HG03095 (cell line): ENCODE results near the gene PARP16.

Experiments
- ATAC-seq: cut with Tn5 transposase; IDR thresholded peaks from one replicate; pipeline ENCODE4 v1.9.1; 2021; ENCODE audit warnings: moderate library complexity; ENCODE audit not compliant: unreplicated experiment

The PARP16 gene

DNA sequence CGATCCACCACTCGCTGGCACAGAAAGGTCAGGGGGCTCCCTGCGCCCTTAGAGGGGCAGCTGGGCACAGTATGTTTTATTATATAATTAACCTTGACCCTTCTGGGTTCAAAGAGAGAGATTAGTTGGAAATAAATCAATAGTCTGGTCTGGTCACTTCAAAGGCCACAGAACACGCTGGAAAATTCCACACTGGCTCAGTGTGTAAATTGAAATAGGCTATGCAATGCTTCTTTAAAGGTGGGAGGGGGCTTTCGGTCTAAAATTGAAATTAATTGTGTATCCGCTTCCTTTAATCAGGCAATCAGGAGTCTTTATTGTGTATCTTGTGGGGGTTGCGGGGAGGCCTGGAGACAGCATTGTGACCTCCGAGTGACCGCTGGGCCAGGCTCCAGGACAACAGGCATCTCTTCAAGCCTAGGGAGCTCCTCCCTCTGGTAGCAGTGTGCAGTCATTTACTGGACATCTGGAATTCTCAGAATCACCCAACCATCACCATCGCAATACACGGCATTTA, 25.8 kb upstream of the PARP16 start:
- no peak for ATAC-seq

GRCh38 chr15:65311760-65312159, 25.1 kb upstream of the PARP16 start:
- ATAC-seq: no peak

DNA sequence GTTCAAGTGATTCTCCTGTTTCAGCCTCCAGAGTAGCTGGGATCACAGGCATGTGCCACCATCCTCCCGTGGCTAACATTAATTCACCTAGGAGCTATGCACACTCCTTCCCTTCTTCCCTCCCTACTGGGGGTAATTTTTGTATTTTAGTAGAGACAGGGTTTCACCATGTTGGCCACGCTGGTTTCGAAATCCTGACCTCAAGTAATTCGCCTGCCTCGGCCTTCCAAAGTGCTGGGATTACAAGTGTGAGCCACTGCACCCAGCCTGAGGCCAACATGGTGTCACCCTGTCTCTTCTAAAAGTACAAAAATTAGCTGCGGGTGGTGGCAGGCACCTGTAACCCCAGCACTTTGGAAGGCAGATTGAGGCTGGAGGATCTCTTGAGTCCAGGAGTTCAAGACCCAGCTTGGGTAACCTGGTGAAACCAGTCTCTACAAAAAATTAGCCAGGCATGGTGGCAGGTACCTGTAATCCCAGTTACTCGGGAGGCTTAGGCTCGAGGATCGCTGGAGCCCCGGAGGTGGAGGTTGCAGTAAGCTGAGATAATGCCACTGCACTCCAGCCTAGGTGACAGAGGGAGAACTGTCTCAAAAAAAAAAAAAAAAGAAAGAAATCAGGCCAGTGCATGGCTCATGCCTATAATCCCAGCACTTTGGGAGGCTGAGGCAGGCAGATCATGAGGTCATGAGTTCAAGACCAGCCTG, 23.9 kb upstream of the PARP16 start:
- ATAC-seq: no peak

DNA sequence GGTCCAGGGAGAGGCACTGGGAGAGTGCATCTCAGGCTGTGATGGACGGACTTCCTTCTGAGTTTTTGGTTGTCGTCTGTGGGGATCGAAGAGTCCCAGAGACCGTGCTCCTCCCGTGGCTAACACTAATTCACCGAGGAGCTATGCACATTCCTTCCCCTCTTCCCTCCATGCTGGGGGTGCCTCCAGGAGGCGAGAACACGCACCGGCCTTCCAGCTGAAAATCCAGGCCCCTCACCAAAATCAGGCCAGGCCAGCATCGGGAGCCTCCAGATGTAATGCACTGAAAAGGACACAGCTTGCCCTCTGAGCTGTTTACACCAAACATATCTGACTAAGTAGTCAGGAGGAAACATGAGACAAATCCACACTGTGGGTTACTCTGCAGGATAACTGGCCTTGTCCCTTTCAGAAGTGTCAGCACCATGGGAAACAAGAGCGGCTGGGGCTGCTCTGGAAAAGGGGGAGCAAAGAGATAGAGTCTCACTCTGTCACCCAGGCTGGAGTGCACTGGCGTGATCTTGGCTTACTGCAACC, 23.3 kb upstream of the PARP16 start:
- ATAC-seq: no peak

DNA sequence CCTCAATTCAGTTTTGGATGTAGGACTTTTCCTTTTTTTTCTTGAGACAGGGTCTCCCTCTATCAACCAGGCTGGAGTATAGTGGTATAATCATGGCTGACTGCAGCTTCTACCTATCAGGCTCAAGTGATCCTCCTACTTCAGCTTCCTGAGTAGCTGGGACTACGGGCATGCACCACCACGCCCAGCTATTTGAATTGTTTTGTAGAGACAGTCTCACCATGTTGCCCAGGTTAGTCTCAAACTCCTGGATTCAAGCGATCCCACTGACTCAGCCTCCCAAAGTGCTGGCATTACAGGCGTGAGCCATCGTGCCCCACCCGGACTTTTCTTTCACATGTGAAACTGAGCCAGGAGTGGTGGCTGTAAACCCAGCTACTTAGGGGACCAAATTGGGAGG, 21.3 kb upstream of the PARP16 start:
- ATAC-seq: no peak

DNA sequence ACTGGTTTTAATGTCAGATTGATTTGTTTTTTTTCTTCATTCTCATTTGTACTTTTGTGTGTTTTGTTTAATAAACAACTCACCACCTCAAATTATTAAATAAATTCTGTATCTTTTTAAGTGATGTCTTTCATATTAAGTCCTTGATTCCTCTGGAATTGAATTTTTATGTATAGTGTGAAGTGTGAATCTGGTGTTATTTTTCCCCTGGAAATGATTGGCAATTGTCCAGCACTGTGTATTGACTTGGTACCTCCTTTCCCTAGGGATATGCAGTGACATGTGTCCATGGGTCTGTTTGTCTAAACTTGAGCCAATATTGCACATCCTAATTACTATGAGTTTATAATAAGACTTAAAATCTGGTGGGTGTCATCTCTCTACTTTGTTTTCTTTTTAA, 19.9 kb upstream of the PARP16 start:
- ATAC-seq: no peak

DNA sequence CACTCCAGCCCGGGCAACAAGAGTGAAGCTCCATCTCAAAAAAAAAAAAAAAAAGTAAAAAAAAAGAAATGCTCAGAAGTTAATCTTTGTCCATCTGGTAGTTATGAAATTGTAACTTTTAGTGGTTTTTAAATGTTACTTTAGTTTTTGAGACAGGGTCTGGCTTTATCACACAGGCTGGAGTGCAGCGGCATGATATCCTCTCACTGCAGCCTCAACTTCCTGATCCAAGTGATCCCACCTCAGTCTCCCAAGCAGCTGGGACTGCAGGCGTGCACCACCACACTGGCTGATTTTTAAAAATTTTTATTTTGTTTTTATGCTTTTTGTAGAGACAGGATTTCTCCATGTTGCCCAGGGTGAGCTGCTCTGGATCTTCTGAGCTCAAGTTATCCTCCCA, 19.1 kb upstream of the PARP16 start:
- ATAC-seq: no peak

DNA sequence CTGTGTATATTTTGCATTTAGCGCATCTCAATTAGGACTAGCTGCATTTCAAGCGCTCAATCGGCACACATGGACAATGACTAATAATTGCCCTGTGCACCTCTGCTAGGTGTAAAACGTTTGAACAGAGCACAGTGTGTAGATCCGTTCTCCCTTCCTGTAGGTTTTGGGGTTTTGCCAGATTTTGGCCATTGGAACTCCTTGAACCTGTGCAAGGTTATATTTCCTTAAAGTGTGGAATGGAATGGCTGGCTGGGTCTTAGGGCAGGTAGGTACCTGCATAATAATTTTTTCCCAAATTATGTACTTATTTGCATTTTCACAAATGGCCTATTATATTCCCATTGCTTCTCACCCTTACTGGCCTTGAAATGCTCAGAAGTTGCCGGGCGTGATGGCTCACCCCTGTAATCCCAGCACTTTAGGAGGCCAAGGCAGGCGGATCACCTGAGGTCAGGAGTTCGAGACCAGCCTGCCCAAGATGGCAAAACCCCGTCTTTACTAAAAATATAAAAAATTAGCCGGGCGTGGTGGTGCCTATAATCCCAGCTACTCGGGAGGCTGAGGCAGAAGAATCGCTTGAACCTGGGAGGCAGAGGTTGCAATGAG, 18.6 kb upstream of the PARP16 start:
- ATAC-seq: peak; percentile 28

DNA sequence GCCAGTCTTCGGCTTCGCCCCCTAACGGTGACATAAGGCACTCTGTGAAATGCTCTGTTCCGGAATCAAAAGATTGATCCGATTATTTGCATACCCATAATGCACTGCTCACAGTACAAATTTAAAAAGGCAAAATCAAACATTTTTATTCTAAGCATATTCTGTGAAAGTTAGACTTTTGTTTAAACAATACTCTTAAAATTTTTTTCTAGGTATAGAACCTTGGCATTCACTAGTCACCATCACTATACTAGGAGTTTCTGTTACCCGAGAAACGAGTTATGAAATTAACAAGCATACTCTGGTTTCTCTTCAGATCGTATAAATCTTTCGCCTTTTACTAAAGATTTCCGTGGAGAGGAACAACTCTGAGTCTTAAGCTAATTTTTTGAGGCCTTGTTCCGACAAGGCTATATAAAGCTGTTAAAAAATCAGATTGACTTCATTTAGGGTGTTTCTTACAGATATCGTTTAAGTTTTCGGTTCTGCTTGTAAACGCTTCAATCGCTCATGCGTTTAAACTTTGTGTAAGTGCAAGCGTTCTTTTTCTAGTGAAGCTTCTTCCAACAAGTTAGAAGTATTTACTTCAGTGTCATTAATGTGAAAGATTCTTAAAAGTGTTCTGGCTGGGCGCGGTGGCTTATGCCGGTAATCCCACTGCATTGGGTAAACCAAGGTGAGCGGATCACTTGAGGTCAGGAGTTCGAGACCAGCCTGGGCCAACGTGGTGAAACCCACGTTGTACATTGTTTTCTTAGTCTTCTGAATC, 17.9 kb upstream of the PARP16 start, which contains the start of gene RNU5B-1:
TSS of gene RNU5B-1 (plus strand) at position 297 of the 769 bp plus-strand sequence.
- ATAC-seq: peak; percentile 59

- peak; percentile 6 for ATAC-seq
Measured at GRCh38 chr15:65303687-65304380, 17.2 kb upstream of the PARP16 start.

- ATAC-seq: no peak
Measured at GRCh38 chr15:65302061-65302460, 15.4 kb upstream of the PARP16 start.

- no peak for ATAC-seq
Measured at GRCh38 chr15:65300924-65301441, 14.3 kb upstream of the PARP16 start.

GRCh38 chr15:65298731-65299130, 12.0 kb upstream of the PARP16 start:
- ATAC-seq: no peak

- no peak for ATAC-seq
Measured at GRCh38 chr15:65292938-65293518, 6.3 kb upstream of the PARP16 start.

GRCh38 chr15:65290228-65290627, 3.5 kb upstream of the PARP16 start:
- ATAC-seq: no peak

- ATAC-seq: no peak
Measured at GRCh38 chr15:65289261-65289854, 2.7 kb upstream of the PARP16 start.

- ATAC-seq: no peak
Measured at GRCh38 chr15:65287520-65287855, 805 bp upstream of the PARP16 start.

DNA sequence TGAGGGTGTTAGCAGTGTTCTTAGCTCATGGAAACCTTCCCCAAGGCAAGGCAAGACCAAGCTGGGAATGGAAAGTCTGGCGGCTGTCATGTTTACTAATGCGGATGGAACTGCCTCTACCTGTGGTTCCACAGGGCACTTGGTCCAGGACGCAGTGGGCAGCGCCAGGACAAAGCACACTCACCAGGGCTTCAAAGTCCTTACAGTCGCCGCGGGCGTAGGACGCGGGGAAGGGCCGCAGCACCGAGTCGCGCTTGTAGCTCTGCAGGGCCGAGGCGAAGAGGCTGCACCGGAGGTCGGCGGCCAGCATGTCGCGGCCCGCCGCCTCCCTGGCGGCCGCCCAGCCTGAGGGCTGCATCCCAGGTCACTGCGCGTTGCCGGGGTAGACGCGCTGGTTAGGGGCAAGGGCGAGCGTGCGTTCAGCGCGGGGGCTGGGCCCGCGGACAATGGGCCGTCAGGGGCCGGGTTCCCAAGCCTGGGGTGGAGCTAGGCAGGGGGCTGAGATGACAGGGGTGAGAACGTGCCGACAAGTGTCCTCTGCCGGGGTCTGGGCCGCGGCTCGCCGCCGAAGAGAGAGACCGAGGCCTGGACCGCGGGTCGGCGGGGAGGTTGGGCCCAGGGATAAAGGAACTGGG, 497 bp downstream of the PARP16 start:
- peak; percentile 11 for ATAC-seq

DNA sequence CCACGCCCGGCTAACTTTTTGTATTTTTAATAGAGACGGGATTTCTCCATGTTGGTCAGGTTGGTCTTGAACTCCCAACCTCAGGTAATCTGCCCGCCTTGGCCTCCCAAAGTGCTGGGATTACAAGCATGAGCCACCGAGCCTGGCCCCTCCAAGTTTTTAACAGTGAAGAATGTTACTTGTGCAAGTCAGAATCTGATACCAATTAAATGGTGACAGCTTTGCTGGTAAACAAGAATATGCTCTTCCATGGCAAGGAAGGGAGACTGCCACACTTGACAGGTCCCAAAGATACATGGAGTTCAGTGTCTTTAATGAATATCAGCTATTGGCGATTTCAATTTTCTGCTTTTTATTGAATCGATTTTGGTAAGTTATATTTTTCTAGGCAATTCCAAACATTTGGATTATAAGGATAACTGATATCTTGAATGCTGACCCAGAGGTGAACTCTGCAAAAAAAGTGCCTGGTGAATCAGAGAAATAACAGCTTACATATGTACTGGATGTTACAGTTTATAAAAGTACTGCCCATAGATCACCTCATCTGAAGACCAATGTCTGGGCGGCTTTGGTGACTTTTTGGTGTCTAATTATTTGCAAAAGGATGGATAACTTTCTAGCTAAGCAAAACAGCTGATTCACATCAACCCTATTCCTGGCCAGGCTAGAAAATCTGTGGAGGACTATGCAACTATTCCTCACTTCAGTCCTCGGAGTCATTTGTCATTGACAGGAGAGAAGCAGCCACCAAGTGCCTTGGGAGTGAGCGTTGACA, 1.2 kb downstream of the PARP16 start:
- ATAC-seq: no peak
